Measurements from ENCODE around the gene VSTM1. TPM values are rescaled to one million over a fixed set of nuclear protein-coding genes. Genes with fewer than 3 reads are reported as not detected.
"Not testable (repeated sequence)": the region's sequence is repeated elsewhere in the genome, so short reads cannot be mapped to it uniquely, and the experiment has no call there.

The VSTM1 gene
- total RNA-seq, 4 donors from 2014 or later = not detected

- Histone ChIP-seq H3K27ac (no peak overlapping the region), H3K4me3 (no peak overlapping the region), H3K36me3 (no peaks in the 10 kb centered on the region), H3K4me1 (peaks cover 0 to 7% of the 10 kb centered on the region in 2 donors), H3K9me3 (no peaks in the 10 kb centered on the region), H3K27me3 (no peaks in the 10 kb centered on the region)
- TF ChIP-seq CTCF (IDR thresholded peaks at IDR 0.05) (no peak), POLR2A (IDR thresholded peaks at IDR 0.05) (no peak)
- intact Hi-C loops (cut with DNase I; ENCODE audit: low total_unique reads) = no loop called here
- no peak for DNase-seq
Observed at GRCh38 chr19:54105796-54106195, 42.1 kb upstream of the VSTM1 start.

GRCh38 chr19:54104998-54105715 is 41.5 kb upstream of the VSTM1 start:
- H3K4me1 ChIP-seq = peaks cover 0 to 7% of the 10 kb centered on the region in 2 donors
- H3K9me3 ChIP-seq = no peaks in the 10 kb centered on the region
- H3K27ac ChIP-seq = no peak overlapping the region
- no peak for DNase-seq
- H3K27me3 ChIP-seq = no peaks in the 10 kb centered on the region
- intact Hi-C loops (cut with DNase I; ENCODE audit: low total_unique reads) = no loop called here
- TF ChIP-seq POLR2A (IDR thresholded peaks at IDR 0.05) (no peak), CTCF (IDR thresholded peaks at IDR 0.05) (no peak)
- H3K4me3 ChIP-seq = no peak overlapping the region
- H3K36me3 ChIP-seq = no peaks in the 10 kb centered on the region

GRCh38 chr19:54102421-54103169 is 38.9 kb upstream of the VSTM1 start, which contains the start of gene NDUFA3:
Gene NDUFA3 (plus strand): TSS chr19:54102855. CDS start chr19:54102879, 24 bp downstream.
- Histone ChIP-seq H3K9me3 (no peaks in the 10 kb centered on the region), H3K27me3 (no peaks in the 10 kb centered on the region), H3K4me1 (peaks cover 0 to 7% of the 10 kb centered on the region in 2 donors), H3K27ac (peak within 1 kb of the TSS; percentile 60 to 70), H3K36me3 (no peaks in the 10 kb centered on the region), H3K4me3 (peak within 1 kb of the TSS; percentile 93 to 98)
- intact Hi-C loops (cut with DNase I; ENCODE audit: low total_unique reads) = no loop called here
- peak; percentile 97 for DNase-seq
- TF ChIP-seq POLR2A (IDR thresholded peaks at IDR 0.05) (peak; percentile 13 to 65), CTCF (IDR thresholded peaks at IDR 0.05) (peak in 1 of 4 experiments; percentile 38)

GRCh38 chr19:54100561-54100960 is 36.9 kb upstream of the VSTM1 start, which contains the start of gene OSCAR:
Gene OSCAR (minus strand): TSS chr19:54100803. CDS start chr19:54100792, 11 bp downstream.
- TF ChIP-seq POLR2A (IDR thresholded peaks at IDR 0.05) = no peak
- no peak for TF ChIP-seq CTCF (IDR thresholded peaks at IDR 0.05)
- no peak within 1 kb of the TSS for H3K4me3 ChIP-seq
- H3K4me1 ChIP-seq = peaks cover 0 to 12% of the 10 kb centered on the region in 2 donors
- peaks cover 0 to 4% of the 10 kb centered on the region in 2 donors for H3K27me3 ChIP-seq
- H3K36me3 ChIP-seq = no peaks in the 10 kb centered on the region
- DNase-seq = no peak
- H3K27ac ChIP-seq = no peak within 1 kb of the TSS
- no peaks in the 10 kb centered on the region for H3K9me3 ChIP-seq
- intact Hi-C loops (cut with DNase I; ENCODE audit: low total_unique reads) = no loop called here

- H3K27me3 ChIP-seq; intact Hi-C loops (cut with DNase I; ENCODE audit: low total_unique reads); DNase-seq; H3K4me3 ChIP-seq; H3K27ac ChIP-seq; H3K9me3 ChIP-seq; H3K36me3 ChIP-seq: not testable (repeated sequence)
- peaks cover 0 to 13% of the 10 kb centered on the region in 2 donors for H3K4me1 ChIP-seq
Observed at GRCh38 chr19:54099903-54100255, 36.2 kb upstream of the VSTM1 start.

Measured in uterus (tissue), 4 donors.